Dedifferentiated amniotic fluid mesenchymal stem cell (primary cell): ENCODE results near the gene FAM234B.

Experiments used
- DNase-seq: peaks from one replicate; pipeline ENCODE4 v3.0.0-alpha.2; 2016; ENCODE audit errors: extremely low spot score

Gene FAM234B

DNA sequence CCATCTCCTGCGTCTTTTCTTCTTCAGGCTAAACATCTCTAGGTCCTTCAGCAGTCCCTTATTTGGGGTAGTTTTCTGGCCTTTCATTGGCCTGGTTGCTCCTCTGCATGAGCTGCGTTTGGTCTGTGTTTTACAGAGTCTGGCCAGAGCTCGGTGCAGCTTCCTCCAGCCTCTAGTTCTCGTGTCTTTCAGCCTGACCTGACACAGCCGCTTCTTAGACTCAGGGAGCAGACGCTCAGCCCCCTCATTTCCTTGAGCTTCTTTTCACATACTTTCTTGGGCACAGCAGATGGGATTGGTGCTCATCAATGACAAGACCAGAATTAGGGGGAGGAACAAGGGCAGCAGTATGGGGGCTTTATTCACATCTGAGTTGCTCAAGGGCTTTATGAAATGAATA, 72.8 kb downstream of the FAM234B start:
- DNase-seq, result no peak

DNA sequence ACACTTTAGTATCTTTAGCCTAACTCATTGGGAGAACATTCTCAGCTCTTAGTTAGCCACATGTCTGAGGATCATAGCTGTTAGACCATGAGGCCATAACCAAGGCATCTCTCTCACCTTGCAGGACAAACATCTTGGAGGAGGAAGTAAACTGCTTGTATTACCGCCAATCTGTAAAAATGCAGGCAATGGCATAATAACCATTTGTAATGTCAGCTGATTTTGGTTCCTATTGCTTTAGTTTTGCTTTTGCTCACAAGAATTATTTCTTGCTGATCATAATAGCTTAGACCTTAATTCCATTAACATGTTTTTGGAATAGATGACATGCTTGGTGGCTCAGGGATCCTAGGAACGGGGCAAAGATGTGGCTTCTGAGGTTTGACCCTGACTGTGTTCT, 75.6 kb downstream of the FAM234B start:
- DNase-seq, result no peak

DNA sequence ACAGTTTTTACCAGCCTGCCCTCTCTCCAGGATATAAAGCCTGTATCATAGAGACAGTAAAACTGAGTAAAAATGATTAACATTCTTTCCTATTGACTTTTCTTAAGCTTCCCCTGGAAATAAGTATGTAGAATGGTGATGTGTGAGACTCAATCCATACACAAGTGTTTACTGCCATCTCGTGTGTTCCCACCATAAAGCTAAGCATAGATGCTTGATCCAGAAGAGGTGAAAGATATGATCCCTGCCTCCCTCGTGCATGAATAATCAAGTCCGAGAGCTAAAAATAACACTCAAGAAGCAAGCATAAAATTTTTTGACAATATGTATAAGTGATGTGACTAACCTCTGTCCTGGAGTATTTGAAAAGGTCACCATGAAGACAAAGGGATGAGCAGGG, 76.2 kb downstream of the FAM234B start:
- DNase-seq, result no peak

DNA sequence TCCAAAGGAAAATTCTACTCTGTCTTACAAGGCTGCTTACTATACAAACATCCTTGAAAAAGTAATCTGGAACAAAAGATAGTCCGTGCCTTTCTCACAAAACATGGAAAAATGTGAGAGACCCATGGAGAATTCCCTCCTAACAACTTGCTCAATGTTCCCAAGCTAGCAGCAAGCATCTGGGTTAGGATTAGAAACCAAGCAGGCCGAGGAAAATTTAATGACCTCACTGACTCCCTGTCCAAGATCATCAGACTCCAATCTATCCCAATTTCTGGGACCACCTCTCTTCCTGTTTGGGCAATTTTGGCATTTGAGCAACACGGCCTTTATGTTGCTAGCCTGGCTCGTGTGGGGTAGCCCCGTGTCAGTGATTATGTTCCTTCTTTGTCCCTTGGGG, 77.4 kb downstream of the FAM234B start:
- no peak for DNase-seq

DNA sequence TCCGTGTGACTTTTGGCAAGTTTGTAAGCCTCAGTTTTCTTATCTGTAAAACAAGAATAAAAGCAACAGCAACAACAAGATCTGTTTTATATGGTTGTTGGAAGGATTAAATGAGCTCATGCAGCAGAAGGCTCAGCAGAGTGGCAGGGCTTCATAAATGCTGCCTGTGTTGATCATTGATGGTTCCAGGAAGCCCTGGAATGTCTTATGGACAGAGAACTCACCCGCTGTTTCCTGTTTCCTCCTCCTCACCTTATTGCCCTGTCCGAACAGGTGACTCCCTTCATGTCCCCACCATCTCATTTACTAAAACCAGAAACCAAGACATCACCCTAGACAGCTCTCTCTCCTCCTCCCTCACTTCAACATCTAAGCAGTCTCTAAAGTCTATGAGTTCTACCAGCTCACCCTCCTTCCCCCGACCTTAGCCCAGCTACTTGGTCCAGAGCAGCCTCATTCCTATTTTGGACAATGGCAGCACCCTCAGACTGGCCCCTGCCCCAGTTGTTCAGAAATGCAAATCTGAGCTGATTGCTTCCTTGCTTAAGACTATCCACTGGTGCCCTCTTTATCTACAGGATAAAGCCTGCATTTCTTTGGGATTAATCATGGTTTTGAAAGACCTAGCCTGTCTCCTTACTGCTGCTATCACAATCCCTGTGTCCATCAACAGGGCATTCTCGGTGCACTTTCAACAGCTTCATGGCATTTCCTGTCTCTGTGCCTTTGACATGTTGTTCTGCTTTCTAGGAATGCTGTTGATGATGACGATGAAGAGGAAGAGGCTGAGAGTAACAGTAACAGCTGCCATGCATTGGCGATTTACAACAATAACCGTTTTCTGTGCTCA, 80.7 kb downstream of the FAM234B start:
- DNase-seq, result no peak

DNA sequence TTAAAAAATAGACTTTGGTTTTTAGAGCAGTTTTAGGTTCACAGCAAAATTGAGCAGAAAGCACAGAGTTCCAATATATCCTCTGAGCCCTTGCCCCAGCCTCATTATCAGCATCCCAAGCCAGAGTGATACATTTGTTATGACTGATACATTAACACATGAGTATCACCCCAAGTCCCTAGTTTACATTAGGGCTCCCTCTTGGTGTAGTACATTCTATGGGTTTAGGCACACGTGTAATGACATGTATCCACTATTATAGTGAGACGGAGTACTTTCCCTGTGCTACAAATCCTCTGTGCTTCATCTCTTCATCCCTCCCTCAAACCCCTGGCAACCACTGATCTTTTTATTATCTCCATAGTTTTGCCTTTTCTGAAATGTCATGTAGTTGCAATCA, 81.8 kb downstream of the FAM234B start:
- DNase-seq, result no peak

DNA sequence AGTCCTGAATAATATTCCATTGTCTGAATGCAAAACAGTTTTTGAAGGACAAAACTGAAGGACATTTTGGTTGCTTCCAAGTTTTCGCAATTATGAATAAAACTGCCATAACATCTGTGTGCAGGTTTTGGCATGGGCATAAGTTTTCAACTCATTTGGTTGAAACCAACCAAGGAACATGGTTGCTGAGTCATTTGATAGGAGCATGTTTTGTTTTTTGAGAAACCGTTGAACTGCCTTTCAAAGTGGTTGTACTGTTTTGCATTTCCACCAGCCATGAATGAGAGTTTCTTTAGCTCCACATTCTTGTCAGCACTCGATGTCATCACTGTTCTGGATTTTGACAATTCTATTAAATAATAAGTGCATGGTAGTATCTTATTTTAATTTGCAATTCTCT, 82.3 kb downstream of the FAM234B start:
- no peak for DNase-seq

DNA sequence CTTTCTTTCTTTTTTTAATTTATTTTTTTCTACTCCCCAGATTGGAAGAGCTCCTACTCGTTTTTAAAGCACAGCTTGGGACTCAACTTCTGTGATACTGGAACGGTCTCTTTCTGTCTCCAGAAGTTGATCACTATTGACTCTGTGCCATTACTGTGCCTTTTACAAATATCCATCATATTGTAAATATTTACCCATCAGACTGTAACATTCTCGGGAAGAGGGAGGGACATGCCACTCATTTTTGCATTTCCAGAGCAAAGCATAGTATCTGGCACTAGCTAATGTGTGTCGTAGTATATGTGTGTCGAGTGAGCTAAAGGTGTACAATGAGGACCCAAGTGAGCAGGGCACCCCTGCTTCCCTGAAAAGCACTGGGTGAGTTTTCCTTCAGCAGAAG, 83.3 kb downstream of the FAM234B start:
- DNase-seq, result no peak

DNA sequence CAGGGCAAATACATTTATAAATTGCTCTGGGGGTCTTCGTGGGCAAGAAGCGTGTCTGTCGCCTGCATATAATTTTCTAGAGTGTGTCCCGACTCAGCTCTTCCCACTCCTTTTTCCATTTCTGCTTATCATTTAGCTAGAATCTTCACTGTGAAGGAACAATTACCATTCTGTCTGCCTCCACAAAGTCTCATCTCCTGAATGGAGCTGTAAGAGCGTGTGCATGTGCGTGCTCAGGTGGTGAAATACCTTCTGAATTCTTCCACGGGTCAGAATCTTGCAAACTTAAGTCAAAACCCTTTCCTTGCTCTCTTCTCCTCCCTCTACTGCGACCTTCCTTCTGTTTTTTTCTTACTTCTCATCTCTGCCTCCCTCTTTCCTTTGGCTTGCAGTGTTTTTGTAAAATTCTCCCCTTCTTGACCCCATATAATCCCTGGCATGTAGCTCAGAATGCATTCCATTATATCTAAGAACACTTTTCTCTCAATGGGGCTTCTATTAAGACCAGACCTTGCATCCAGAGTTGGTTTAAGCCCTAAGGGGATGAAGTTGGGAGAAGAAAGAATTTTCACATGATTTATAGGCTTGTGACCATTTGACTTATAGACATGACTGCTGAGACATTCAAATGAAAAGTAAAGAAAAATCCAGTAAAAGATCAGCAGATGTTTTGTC, 84.2 kb downstream of the FAM234B start:
- DNase-seq, result no peak

DNA sequence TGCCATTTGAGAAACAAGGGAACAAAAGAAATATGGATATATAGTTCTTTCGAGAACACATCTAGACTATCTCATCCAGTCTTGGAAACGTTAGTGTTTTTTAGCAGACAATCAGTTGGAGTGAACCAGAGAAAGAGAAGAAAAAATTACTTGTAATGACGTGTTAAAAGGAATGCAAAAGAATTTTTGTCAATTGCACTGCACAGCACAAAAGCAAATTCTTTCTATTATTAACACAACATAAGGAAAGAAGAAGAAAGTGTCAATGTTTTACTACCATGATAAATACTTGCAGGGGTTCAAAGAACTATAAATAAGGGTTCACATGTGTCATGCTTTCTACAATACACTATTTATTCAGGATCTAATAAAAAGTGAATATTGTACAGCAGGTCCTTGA, 86.8 kb downstream of the FAM234B start:
- no peak for DNase-seq
